HG02938 (cell line): ENCODE data around the gene HIVEP1.
"Not testable (repeated sequence)": the region's sequence is repeated elsewhere in the genome, so short reads cannot be mapped to it uniquely, and the experiment has no call there.

Experiments
- ATAC-seq: cut with Tn5 transposase; IDR thresholded peaks from one replicate; pipeline ENCODE4 v1.9.1; 2021; ENCODE audit warnings: mild to moderate bottlenecking, moderate library complexity; ENCODE audit not compliant: unreplicated experiment

HIVEP1 gene

GRCh38 chr6:12176782-12177181, 164.7 kb downstream of the HIVEP1 start:
- ATAC-seq = not testable (repeated sequence)

DNA sequence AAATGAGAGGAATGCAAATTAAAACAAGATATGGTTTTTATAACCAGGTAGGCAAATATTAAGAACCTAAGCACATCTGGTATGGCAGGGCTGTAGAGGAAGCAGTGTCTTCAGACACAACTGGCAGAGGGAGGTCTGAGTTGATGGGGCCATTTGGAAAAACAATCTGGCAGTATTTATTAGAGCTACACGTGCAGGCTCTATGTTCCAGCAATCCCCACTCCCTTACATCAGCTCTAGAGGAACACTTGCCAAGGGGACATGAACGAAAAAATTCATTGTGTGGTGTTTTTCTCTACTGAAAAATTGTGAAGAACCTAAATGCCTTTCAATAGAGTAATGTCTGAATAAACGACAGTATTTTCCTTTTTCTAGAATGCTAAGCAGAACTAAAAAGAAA, 166.4 kb downstream of the HIVEP1 start:
- no peak for ATAC-seq

GRCh38 chr6:12181481-12181880, 169.4 kb downstream of the HIVEP1 start:
- no peak for ATAC-seq

GRCh38 chr6:12182676-12183075, 170.6 kb downstream of the HIVEP1 start:
- no peak for ATAC-seq

DNA sequence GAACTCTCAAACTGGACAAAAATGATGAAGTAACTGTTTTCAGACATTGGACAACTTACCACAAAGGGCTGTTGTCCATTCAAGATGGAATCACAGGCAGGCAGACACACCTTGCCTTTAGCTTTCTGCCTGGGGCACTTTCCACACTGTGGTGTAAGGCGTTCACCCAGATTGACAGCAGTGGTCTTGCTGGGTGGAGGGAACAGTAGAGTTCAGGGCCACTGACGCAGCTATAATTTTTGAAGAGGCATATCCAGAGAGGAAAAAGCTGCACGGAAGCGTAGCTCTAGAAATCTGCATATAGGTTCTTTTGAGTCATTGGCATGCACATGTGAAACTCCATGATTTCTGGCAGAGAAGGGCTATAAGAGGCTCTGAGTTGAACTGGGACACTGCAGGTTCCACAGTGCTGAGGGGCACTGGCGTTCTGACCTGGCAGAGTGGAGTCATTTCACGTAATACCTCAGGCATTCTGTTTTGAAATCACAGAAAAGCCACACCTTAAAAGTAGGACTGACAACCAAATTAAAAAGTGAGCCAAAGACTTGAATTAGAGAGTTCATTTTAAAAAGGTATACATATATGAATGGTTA, 173.1 kb downstream of the HIVEP1 start:
- ATAC-seq = no peak

DNA sequence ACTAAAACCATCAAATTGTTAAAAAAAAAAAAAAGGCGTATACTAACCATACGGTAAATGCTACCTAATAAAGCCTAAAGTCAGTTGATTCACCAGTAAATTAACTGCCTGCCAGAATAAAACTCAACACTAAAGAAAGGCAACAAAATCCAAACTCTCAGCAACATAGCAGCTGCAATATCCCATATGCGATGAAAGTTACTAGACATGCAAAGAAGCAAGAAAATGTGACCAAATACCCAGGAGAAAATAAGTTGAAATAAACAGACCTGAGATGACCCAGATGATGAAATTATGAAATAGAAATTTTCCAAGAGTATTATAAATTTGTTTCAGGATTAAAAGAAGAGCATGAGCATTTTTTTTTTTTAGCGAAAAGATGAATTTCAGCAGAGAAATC, 174.4 kb downstream of the HIVEP1 start:
- no peak for ATAC-seq

DNA sequence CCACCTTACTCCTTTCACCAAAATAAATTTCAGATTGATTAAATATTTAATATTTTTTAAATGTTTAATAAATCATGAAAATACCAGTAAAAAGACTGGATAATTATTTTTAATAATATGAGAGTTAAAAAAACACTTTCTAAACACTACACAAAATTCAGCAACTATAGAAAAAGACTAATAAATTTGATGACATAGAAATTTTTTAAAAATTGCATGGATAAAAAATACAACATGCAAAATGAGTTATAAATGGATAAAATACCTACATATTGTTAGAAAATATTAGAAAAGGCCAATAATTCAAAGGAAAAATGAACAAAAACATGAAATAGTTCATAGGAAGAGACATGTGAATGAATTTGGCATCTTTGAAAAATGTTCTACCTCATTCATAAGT, 177.0 kb downstream of the HIVEP1 start:
- no peak for ATAC-seq

DNA sequence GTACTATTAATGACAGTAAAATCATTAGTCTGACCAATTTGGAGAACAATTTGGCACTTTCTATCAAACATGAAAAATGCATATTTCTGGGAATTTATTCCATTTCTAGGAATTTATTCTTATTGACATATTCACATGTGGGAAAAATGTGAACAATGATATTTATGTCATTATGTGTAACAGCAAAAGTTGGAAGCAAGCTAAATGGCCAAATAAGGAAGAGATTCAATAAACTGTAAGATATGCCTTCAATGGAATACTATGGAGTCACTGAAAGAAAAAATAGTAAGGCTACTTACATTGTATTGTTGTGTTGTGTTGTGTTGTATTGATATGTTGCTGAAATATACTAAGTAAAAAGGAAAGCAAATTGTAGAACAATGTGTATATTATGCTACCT, 177.5 kb downstream of the HIVEP1 start:
- ATAC-seq = no peak

DNA sequence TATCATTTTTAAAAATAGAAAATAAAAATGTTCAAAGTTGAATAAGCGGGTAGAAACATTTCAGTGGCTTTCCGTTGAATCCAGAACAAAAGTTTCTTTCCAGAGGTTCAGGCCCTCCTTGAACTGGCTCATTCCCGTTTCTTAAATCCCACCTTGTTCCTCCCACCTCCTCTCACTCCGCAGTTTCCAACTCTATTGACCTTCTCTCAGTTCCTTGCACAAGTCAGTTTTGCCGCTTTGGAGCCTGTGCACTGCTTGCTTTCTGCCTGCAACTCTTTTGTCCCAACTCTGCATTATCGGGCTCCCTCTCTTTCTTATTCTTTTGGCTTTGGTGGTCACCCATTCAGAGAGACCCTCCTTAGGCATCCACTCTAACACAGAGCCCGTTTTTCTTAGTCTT, 178.1 kb downstream of the HIVEP1 start:
- no peak for ATAC-seq

DNA sequence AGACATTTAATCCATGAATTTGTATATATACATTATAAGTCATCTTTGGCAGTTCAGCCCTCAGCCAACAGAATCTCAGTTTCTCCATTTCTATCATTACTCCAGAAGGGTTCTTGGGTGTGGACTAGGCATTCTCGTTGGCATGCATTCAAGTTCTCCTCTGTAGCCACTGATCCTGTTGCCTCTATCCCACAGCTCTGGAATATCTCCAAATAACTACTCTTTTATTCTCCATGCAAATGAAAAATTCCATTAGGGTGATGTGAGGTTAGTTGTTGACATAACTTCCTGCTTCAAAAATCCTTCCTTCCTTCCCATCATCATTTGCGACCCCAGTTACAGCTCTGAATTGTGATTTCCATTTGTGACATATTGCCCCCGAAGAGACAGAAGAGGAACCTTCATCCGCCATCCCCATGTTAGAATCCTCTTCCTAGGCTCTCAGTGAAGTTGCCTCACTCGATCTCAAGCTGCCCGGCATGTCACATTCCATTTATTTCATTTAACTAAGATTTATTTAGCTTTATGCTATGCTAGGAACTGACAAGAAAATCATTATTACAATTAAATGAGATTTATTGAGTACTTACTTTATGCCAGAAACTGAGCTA, 184.3 kb downstream of the HIVEP1 start:
- ATAC-seq = no peak

DNA sequence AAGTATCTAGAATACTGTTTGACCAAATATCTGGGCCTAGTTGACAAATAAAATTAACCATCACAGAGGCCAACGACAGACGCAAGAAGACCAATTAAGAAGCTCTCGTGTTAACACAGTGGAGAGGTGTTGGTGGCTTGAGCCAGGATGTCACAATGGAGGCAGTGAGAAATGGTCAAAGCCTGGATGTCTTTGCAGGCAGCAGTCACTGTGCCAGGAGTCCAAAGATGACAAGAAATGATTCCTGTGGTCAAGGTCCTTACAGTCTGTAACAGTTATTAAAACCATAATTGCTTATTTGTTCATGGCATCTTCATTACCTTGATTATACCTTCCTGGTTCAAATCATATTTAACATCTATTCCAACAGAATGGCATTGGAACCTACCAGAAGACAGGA, 186.7 kb downstream of the HIVEP1 start:
- ATAC-seq = no peak

- ATAC-seq = no peak
Observed at GRCh38 chr6:12200015-12200564, 188.0 kb downstream of the HIVEP1 start.

DNA sequence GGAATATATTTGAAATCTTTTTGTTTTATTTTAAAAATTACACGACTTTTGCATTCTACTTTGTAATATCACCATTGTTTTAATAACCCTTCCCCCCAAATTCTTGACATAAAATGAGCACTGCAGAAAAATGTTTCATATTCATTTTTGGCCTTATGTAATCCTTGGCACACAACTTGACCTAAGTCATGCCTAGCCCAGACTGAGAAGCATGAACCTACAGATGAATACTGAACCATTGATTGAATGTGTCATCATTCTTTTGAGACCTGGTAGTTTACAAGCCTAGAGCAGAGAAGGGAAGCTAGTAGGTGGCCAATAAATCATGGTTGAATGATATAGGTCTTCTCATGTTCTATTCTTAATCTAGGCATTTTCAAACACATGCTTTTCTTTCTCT, 188.6 kb downstream of the HIVEP1 start:
- no peak for ATAC-seq

GRCh38 chr6:12203001-12203400, 190.9 kb downstream of the HIVEP1 start:
- no peak for ATAC-seq

DNA sequence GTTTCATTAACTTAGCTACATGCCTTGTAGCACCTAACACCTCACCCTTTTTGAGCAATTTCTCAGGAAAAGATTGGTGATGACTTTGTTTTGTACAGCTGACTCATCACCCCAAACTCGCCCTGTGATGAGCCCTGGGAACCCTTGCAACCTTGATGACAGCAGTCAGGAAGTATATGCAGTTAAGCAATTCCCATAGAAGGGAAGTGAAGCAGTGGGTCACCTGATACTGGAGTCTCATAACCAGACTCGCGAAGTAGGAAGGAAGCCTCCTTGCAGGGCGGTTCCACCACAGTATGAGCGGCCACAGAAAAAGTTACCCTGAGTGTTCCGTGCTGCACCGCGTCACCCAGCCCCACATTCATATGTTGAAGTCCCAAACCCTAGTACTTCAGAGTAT, 196.1 kb downstream of the HIVEP1 start:
- ATAC-seq = no peak

DNA sequence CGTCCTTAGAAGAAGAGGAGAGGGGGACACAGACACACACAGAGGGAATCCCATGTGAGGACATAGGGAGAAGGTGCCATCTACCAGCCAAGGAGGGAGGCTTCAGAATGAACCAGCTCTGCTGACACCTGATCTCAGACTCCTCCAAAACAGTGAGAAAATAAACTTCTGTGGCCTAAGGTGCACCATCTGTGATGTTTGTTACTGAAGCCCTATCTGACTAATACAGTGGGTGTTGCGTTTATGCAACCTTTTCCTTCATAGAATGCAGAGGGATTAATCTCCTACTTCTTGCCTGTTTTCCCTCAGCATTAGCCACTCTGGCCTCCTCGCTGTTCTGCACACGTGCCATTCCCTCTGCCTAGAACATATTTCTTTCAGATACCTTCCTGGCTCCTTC, 196.6 kb downstream of the HIVEP1 start:
- no peak for ATAC-seq
